Middle frontal gyrus (tissue), 1 donor: ENCODE results near the gene ANKRD44.

Experiments
- DNase-seq: peaks from one replicate; pipeline ENCODE4 v3.0.0-alpha.2; 2015; ENCODE audit warnings: low spot score; ENCODE audit errors: extremely low spot score

The ANKRD44 gene

DNA sequence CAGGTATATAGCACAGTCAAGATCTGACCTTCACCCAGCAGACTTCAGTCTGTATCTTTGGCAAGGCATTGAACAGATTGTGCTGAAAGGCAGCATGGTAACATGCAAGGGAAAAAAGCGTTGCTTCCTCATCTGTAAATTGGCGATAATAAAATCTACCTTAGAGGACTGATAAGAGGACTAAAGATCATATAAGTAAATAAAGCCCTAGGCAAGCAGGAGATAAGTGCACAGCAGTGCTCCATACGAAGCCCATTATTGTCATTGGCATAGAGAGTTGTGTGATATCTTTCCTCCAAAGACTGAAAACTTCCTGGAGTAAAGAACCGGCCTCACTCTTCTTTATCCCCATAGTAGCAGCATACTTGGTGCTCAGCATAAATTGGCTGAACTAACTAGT, 162.6 kb downstream of the ANKRD44 start:
- DNase-seq, result no peak

- no peak for DNase-seq
These were observed 163.6 kb downstream of the ANKRD44 start for GRCh38 chr2:197146995-197147394.

DNA sequence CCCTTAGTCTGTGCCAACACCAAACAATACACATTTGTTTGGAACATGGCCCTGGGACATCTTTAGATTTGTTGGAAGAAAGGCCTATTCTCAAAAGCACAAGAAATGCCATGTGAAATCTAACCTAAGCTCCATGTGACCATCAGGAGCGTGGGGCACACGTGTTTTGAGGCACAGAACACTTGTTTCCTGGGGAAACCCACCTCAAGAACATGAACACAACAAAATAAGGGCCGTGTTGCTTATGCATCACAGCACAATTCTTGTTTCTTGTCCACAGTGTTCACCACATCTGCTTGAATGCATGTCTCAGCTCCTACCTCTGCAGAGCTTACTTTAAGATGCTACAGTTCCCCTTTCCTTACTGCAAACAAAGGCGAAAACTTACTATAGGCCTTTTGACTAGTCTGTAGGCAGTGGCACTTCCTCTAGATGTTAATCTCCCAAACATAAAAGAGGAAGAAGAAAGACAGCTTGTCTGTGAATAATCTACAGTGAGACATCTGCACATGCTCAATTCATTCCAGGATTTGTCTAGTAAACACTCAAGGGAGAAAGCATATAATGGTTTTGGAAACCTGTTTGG, 165.0 kb downstream of the ANKRD44 start:
- no peak for DNase-seq

DNA sequence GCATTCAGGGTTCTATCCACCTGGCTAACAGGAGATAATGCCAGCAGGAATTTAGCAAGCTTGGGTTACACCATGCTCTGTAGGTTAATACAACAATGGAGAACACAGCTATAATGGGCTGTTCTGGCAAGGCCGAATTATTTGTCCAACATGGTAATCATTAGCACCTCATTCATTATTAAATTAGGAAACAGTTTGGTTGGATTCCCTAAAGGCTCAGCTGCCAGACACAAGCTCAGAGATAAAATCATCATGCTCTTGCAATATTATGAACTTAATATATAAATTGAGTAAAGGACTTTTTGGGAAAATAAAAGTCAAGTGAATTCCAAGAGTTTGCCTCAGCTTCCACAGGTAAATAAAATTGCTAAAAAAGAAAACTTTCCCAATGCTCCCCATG, 166.4 kb downstream of the ANKRD44 start:
- no peak for DNase-seq

DNA sequence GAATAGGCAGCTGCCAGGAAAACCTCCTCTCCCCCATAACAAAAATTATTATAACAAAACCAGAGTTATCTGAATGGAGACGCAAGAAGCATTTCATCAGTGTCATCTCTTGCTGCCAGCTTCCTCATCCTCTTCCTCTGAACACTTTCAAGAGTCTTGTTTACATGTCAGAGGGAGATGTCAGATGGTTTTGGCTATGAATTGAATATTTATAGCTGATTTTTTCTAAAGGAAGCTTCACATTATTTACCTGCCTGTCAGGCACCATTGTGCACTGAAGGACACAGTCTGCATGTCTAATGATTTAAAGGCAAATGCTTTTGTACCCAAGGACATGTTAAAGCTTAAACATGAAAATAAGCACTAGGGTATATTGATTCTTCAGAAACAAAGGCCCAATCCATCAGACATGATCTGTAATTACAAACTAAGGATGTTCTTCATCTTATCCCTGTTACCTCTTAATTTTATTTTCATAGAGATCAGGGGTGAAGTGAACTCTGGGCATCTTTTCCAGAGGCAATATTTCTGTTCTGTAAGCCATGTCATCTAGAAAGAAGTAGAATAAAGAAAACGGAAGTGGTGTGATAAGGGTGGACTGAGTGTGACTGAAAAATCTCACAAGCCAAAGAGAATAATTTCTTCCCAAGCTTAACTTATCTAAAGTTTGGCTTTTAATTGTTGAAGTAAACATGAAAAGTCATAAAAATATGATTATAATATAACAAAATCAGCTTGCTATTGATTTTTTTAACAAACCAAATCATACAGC, 168.7 kb downstream of the ANKRD44 start:
- DNase-seq, result no peak

GRCh38 chr2:197140045-197140444, 170.5 kb downstream of the ANKRD44 start:
- no peak for DNase-seq

- DNase-seq, result no peak
These were observed 172.1 kb downstream of the ANKRD44 start for GRCh38 chr2:197138506-197138905.

DNA sequence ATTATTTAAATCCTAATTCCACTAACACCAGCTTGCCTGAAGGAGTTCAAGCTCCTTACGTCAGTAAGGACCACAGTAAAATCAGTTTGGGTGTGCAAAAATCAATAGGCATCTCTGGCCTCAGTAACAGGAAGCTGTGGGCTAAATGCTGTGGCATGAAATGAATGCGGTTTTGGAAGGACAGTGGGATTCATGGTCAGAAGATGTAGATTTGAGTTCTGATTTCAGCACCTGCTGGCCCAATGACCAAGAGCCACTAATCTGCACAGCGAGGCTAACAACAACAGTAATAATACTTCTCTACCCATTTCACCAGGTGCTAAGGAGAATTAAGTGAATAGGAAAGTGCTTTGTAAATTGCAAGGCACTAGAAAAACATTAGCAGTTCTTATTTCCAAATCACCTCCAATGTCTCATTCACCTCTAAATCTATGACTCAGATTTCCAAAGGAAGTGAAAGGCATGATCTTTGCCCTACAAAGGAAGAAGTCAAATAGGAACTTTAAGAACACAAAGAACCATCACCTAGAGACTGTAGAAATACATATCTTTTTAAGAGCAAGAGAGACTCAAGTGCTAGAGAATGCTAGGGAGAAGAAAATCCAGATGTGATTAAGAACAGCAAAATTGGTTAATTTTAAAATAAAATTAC, 172.6 kb downstream of the ANKRD44 start:
- DNase-seq, result no peak

DNA sequence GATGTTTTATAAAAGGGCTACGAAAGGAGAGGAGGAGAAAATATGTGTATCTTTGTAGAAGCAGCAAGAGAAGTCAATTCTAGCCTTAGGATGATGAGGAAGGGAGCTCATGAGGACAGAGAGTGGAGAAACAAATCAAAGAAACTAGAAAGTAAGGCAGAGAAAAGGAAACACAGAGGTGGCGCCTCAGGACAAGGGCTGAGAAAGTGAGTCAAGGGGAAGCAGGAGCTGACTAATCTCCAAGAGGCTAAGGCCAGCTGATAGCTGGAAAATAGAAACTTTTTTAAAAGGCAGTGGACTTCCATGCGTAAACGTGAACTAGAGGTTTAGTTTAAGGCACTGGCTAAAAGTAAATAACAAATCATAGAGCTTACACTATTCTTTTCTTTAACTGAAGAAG, 173.3 kb downstream of the ANKRD44 start:
- no peak for DNase-seq

- no peak for DNase-seq
These were observed 174.1 kb downstream of the ANKRD44 start for GRCh38 chr2:197136452-197136851.

GRCh38 chr2:197135806-197136205, 174.8 kb downstream of the ANKRD44 start:
- DNase-seq, result no peak

DNA sequence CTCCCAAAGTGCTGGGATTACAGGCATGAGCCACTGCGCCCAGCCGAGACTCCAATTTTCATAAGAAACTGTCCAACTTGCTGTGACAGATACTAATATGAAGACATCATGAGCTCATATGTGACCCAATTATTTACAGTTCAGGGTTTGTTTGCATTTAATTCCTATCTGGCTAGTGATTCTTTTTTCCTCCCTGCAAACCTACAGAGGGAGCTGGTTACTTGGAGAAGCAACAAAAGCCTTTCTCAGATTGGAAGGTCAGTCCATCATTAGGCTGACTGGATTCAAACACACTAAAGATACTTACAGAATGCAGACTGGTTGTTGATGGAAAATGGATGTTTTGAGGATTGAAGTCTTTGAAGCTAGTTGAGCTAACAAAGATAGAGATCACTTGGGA, 176.4 kb downstream of the ANKRD44 start:
- no peak for DNase-seq

DNA sequence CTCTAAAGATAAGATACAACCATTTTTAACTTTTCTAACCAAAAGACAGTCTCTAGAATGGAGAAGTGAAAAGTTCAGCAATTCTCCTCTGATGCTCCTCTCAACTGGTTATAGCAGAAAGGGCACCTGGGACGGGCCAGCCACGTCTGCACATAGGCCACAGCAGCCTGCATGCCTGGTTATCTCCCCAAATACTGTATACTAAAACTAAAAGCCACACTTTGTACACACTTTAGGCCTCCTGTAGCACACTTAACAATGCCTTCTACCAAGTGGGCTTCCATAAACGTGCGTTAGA, 179.1 kb downstream of the ANKRD44 start:
- no peak for DNase-seq

DNA sequence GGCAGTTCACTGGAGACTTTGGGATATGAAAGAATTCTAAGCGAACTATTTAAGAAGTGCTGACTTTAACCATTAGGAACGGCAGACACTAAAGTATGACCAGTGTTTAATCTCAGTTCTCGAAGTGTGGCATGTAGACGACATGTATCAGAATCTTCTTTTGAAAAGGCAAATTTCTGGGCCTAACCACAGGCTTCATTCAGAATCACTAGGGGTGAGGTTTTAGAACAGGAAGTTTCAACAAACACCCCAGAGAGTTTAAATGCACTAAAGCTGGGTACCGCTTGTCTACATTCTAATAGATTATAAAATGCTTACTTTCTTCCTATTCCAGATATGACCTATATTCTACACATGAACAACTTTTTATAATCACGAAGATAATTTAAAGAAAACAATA, 180.3 kb downstream of the ANKRD44 start:
- no peak for DNase-seq

DNA sequence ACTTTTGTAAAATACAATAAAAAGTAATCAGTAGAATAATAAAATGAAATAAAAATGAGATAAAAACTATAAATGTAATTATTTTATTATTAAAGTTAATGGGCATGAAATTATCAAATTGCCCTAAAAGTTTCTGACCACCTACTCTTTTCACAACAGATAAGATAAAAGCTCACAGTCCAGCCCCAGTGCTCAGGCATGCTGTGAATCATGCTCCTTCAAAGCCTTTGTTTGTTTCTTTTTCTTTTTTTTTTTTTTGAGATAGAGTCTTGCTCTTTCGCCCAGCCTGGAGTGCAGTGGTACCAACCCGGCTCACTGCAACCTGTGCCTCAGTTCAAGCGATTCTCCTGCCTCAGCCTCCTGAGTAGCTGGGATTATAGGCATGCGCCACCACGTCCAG, 181.7 kb downstream of the ANKRD44 start:
- DNase-seq, result no peak

DNA sequence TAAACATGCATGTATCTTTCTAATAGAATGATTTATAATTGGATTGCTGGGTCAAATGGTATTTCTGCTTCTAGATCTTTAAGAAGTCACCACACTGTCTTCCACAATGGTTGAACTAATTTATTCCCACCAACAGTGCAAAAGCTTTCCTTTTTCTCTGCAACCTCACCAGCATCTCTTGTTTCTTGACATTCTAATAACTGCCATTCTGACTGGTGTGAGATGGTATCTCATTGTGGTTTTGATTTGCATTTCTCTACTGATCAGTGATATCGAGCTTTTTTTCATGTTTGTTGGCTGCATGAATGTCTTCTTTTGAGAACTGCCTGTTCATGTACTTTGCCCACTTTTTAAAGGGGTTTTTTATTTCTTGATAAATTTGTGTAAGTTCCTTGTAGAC, 182.5 kb downstream of the ANKRD44 start:
- no peak for DNase-seq

- DNase-seq, result no peak
These were observed 183.8 kb downstream of the ANKRD44 start for GRCh38 chr2:197126630-197127352.

GRCh38 chr2:197124639-197125390, 185.8 kb downstream of the ANKRD44 start:
- no peak for DNase-seq

- DNase-seq, result no peak
These were observed 187.8 kb downstream of the ANKRD44 start for GRCh38 chr2:197122821-197123220.

GRCh38 chr2:197121756-197122385, 188.7 kb downstream of the ANKRD44 start:
- DNase-seq, result no peak

DNA sequence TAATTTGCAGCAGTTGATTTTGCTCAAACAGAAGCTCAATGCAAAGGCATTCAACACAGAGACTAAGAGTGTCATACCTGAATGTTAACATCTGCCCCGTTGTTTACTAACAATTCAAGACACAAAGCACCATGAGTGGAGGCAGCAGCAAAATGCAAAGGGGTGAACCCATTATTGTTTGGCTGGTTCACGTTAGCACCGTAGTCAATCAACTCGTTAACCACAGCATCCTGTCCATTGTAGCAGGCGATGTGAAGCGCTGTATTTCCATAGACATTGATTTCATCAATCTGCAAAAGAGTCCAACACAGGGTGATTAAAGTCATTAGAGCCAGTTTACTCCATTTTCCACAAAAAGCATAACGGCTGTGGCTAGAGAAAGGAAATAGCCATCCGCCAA, 189.3 kb downstream of the ANKRD44 start:
- DNase-seq, result no peak
